GM12865 (cell line): ENCODE results near the gene FKBP5.

Experiments used
- DNase-seq: peaks from one replicate; pipeline ENCODE4 v3.0.0; 2010; ENCODE audit warnings: low read depth
- H3K4me3 ChIP-seq: 2 replicates; pipeline ENCODE4 v1.5.1; 2011; ENCODE audit warnings: mild to moderate bottlenecking, low read depth, low read length, control low read depth
- TF ChIP-seq, protein P1 (sequence below): IDR thresholded peaks from 2 replicates; pipeline ENCODE4 v1.5.1; 2011; ENCODE audit warnings: low read length, control low read depth, low read depth, inconsistent platforms; ENCODE audit not compliant: insufficient read depth; ENCODE audit errors: missing control alignments

FKBP5 gene

DNA sequence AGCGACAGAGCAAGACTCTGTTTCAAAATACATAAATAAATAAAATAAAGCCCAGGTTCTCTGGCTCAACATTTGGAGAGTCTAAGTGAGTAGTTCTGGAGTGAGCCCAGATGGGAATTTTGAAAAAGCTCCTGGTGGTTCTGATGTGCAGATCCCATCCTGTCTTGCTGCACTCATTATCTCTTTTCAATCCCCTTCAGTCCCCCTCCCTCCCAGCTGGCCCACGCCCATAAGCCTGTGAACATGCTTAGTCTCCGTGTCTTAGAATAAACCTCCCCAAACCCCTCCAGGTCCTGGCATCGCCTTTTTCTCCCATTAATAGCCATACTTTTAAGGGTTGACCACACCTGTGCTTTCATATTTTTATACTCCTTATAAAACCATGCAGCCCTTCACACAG, 156.6 kb downstream of the FKBP5 start:
- no peak for DNase-seq
- TF ChIP-seq, protein P1, sequence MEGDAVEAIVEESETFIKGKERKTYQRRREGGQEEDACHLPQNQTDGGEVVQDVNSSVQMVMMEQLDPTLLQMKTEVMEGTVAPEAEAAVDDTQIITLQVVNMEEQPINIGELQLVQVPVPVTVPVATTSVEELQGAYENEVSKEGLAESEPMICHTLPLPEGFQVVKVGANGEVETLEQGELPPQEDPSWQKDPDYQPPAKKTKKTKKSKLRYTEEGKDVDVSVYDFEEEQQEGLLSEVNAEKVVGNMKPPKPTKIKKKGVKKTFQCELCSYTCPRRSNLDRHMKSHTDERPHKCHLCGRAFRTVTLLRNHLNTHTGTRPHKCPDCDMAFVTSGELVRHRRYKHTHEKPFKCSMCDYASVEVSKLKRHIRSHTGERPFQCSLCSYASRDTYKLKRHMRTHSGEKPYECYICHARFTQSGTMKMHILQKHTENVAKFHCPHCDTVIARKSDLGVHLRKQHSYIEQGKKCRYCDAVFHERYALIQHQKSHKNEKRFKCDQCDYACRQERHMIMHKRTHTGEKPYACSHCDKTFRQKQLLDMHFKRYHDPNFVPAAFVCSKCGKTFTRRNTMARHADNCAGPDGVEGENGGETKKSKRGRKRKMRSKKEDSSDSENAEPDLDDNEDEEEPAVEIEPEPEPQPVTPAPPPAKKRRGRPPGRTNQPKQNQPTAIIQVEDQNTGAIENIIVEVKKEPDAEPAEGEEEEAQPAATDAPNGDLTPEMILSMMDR, result no peak
- no peak overlapping the region for H3K4me3 ChIP-seq

DNA sequence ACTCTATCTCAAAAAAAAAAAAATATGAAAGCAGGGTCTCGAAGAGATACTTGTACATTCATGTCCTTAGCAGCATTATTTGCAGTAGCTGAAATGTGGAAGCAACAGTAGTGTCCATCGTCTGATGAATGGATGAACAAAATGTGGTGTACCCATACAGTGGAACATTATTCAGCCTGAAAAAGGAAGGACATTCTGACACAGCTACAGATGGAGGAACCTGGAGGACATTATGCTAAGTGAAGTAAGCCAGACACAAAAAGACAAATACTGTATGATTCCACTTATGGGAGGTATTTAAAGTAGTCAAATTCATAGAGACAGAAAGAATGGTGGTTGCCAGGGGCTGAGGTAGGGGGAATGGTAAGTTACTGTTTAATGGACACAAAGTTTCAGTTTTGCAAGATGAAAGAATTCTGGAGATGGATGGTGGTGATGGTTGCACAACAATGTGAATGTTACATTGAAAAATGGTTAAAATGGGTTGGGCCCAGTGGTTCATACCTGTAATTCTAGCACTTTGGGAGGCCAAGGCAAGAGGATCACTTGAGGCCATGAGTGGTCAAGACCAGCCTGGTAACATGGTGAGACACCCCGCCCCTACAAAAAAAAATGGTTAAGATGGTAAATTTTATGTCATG, 164.2 kb downstream of the FKBP5 start:
- DNase-seq, result no peak
- TF ChIP-seq, protein P1, result no peak
- H3K4me3 ChIP-seq, result no peak overlapping the region
